Gastrocnemius medialis (tissue), 4 donors: Measurements from ENCODE around the gene HLA-E.

Source experiments
- CTCF ChIP-seq, 5 experiments: fragments of 450-650 bp in 3 of 5; fragments of 200-600 bp in 2 of 5; sonication (generic) in 2 of 5; IDR thresholded peaks in 4 of 5; conservative IDR thresholded peaks in 1 of 5; 1 replicate in 4 of 5; 2 replicates in 1 of 5; pipeline ENCODE4 v1.5.1; 2016 to 2019; ENCODE audit warnings: antibody characterized with exemption in 5 of 5, mild to moderate bottlenecking in 3 of 5, moderate library complexity in 3 of 5
- POLR2A ChIP-seq, 2 donors: fragments of 450-650 bp; IDR thresholded peaks; one replicate each; pipeline ENCODE4 v1.6.1; 2017; ENCODE audit warnings: antibody characterized with exemption in 2 of 2, mild to moderate bottlenecking in 2 of 2, moderate library complexity in 2 of 2

- no peak for TF ChIP-seq POLR2A (IDR thresholded peaks at IDR 0.05)
- no peak for TF ChIP-seq CTCF (IDR thresholded peaks at IDR 0.05 in 4 of 5, conservative IDR thresholded peaks at IDR 0.05 in 1 of 5)
Measured at GRCh38 chr6:30510419-30511168, 21.3 kb downstream of the HLA-E start.
